Measurements from ENCODE around the gene NEURL3. TPM values are rescaled to one million over a fixed set of nuclear protein-coding genes. Genes with fewer than 3 reads are reported as not detected.

Gene NEURL3
- total RNA-seq, 1 donor: not detected

- no peak overlapping the region for H3K4me3 ChIP-seq (ENCODE audit: low read depth, low read length)
- no peak for DNase-seq (ENCODE audit: low read depth)
- TF ChIP-seq CTCF (IDR thresholded peaks at IDR 0.05; ENCODE audit: insufficient read depth, low read depth, low read length): no peak
Measured at GRCh38 chr2:96509847-96510230, 4.7 kb upstream of the NEURL3 start.

- peak; percentile 97 for TF ChIP-seq CTCF (IDR thresholded peaks at IDR 0.05; ENCODE audit: insufficient read depth, low read depth, low read length)
- DNase-seq (ENCODE audit: low read depth): peak; percentile 83
Measured at GRCh38 chr2:96509114-96509846, 4.1 kb upstream of the NEURL3 start.

GRCh38 chr2:96508521-96509113 is 3.5 kb upstream of the NEURL3 start:
- no peak overlapping the region for H3K4me3 ChIP-seq (ENCODE audit: low read depth, low read length)
- TF ChIP-seq CTCF (IDR thresholded peaks at IDR 0.05; ENCODE audit: insufficient read depth, low read depth, low read length): no peak
- DNase-seq (ENCODE audit: low read depth): no peak

More at GRCh38 chr2:96509114-96509846, 4.1 kb upstream of the NEURL3 start:
- no peak overlapping the region for H3K4me3 ChIP-seq (ENCODE audit: low read depth, low read length)

- H3K4me3 ChIP-seq (ENCODE audit: low read depth, low read length): peak overlapping the region; percentile 35
- DNase-seq (ENCODE audit: low read depth): peak; percentile 36
- peak; percentile 95 for TF ChIP-seq CTCF (IDR thresholded peaks at IDR 0.05; ENCODE audit: insufficient read depth, low read depth, low read length)
Measured at GRCh38 chr2:96507957-96508520, 2.9 kb upstream of the NEURL3 start.

- TF ChIP-seq CTCF (IDR thresholded peaks at IDR 0.05; ENCODE audit: insufficient read depth, low read depth, low read length): no peak
- DNase-seq (ENCODE audit: low read depth): no peak
- H3K4me3 ChIP-seq (ENCODE audit: low read depth, low read length): no peak overlapping the region
Measured at GRCh38 chr2:96506907-96507240, 1.7 kb upstream of the NEURL3 start.

GRCh38 chr2:96506016-96506906 is 1.1 kb upstream of the NEURL3 start:
- no peak for DNase-seq (ENCODE audit: low read depth)
- no peak for TF ChIP-seq CTCF (IDR thresholded peaks at IDR 0.05; ENCODE audit: insufficient read depth, low read depth, low read length)

More at GRCh38 chr2:96506016-96506906, 1.1 kb upstream of the NEURL3 start:
- no peak overlapping the region for H3K4me3 ChIP-seq (ENCODE audit: low read depth, low read length)
